ENCODE measurements around the gene ZDHHC1.
A peak's percentile ranks its signal among the peaks of the same experiment; 100 is the strongest.
"Not testable (repeated sequence)": the region's sequence is repeated elsewhere in the genome, so short reads cannot be mapped to it uniquely, and the experiment has no call there.

Gene ZDHHC1

DNA sequence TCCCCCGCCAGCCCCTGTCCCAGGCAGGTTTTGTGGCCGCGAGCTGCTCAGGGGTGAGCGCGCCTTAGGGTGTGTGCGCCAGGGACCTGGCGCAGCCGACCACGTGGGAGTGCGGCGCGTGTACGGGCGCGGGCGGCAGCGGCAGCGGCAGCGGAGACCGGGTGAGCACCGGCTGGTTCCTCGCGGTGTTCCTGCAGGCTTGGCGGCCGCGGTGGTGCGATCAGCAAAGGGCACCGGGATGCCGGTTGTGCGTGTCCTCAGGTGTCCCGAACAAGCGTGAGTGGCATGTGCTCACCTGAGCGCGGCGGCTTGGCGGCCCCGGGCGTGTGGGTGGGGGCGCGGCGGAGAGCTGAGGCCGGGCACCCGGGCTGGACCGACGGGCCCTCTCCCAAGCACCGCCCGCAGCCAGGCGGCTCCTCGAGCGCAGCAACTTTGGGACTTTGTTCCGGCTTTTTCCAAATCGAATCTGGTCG is 14.3 kb upstream of the ZDHHC1 start:
- DNase-seq, result no peak

DNA sequence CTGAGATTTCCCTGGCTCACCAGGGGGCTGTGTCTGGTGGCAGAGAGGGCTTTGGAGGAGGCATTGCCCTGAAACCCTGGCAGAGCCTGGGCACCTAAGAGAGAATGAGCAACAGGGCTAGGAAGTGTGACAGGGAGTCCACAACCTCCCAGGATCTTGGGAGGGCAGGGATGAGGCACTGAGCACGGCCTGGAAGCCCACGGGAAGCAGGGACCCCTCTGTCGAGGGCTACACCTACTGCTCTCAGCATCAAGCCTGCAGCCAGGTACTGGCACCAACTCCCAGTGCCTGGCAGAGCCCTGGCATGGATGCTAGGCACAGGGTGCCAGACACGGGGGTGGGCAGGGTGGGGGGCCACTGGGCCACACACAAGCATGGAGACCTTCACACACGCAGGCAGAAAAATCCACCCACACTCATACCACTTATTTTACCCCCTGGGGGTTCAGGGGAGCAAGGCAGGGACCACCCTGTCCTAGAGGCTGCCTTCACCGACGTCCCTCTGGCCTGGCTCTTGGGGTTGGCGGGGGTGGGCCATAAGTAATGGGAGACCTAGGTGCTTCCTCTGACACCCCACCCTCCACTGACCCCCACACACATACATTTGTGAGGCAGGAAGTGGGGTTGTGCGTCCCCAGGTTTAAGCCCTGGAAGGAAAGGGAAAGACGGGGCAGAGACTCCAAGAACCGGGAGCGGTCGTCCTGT is 13.7 kb upstream of the ZDHHC1 start:
- DNase-seq, result no peak

DNA sequence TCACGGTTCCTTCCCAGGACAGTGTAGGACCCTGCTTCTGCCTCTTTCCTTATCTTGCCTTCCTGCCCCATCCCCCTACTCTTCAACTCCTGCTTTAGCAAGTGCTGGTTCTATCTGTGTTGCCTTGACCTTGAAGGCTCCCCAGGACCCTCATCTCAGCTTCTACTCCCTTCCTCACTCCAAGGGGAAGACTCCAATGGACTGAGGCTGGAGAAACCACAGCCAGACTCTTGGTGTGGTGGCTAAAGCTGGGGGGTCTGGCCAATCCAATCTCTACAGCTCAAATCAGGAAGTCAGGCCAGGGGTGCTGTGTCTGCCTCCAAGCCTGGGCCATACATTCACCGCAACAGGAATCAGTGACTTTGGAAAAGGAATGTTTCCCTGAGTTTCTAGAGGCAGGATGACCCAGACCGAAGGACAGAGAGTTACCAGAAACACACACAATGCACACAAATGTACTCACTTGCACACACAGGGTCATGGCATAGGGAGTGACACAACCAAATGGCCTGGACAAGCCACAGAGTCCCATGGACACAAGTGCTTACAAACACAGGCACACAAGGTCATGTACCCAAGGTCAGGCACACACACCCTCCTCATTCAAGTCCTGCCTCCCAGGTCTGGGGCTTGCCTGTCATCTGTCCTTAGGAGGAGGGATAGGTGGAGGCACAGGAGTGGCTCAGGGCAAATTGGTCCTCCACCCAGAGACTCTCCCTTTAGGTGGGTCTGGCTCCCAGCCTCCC is 12.9 kb upstream of the ZDHHC1 start:
- no peak for DNase-seq

DNA sequence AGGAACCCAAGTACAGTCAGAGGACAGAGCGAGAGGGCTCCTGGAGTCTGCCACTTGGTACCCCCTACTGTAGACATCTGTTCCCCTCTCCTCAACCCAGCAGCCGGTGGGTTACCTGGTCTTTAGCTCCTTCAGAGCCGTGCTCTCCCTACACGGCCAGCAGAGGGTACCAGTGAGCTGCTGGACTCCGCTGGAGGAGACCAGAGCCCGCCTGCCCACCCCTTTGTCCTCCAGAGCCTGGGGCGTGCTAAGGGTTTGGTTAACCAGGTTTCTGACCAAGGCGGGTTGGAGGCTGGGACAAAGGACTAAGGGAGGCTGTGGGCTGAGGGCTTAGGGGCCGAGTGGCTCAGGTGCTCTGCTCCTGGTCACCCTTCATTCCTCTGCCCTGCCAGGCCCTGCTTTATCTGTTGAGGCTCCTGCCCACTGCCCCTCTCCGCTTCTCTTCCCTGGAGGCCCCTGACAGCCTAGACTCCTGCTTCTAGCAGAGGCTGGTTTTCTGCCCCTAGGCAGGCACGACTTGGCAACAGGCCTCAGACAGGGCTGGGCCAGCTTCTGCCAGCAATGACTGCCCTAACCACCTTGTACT is 12.0 kb upstream of the ZDHHC1 start:
- no peak for DNase-seq

DNA sequence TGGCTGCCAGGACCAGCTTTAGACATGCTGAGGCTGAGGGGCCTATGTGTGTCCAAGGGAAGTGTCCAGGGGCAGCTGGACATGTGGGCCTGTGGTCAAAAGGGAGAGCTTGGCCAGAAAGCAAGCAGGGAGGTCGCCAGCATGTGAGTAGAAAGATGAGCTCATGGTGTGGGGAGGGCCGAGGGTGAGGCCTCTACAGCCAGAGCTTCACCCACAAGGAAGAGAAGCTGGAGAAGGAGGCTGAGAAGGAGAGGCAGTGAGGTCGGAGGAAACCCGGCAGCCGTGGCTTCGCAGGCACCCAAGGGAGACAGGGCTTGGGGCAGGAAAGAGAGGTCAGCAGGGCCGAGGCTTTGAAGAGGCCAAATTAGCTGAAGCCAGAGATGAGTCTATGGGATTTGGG is 10.7 kb upstream of the ZDHHC1 start:
- no peak for DNase-seq

DNA sequence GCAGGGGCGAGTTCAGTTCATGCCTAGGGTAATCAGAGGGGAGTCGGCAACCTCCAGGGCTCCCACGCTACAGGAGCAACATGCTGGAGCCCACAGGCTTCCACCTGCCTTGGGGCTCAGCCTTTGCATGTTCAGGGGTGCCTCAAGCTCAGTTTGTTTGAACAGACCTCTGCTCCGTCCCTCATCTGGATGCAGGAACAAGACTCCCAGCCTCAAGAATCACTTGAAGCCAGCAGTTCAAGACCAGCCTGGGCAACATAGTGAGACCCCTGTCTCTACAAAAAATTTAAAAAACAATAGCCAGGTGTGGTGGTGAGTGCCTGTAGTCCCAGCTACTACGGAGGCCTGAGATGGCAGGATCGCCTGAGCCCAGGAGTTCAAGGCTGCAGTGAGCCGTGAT is 9.7 kb upstream of the ZDHHC1 start:
- no peak for DNase-seq

DNA sequence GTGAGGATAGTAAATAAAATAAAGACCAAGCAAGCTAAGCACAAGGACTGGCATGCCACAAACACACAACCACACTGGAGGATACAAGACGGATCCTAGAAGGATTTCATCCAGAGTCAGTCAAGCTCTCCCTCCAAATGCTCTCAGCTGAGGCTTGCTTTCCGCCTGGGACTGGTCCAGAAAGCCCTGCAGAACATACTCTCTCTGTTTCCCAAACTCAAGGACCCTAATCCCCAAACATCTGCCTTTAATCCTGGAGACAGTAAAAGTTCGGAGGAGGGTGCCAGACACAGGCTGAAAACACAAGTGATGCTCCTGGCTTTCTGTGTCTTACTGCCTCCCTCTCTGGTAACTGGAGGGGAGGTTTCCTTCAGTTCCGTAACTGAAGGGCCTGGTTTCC is 9.3 kb upstream of the ZDHHC1 start:
- DNase-seq, result no peak

DNA sequence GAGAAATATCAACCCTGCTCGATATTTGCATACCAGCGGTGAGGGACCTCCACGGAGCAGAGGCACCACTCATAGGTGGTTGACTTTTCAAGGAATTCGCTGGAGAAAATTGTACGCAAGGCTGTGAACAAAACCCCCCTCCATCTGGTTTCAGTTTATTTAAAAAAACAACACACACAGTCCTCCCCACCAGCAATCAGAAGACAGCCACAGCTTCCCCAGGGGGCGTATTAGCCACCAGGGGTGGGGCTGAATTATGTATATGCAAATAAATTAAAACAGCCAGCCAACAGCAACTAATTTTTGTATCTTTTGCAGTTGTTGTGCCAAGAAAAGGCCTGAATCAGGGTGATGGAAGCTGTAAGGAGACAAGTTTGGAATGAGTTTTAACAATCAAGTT is 8.8 kb upstream of the ZDHHC1 start:
- DNase-seq, result no peak

DNA sequence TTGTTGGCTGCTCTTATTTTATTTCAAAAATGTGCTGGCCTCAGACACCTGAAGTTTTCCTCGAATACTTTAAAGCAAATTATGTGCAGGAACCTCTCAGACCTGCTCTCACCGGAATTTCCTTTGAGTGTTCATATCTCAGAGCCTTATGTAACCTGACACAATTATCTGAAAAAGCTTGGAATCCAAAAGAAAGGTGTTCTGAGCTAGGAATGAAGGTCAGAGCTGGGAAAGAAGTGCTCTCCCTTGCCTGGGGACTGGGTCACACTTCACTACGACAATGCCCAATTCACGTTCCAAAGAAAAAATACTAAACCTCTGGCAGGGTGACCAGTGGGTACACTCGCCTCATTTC is 8.0 kb upstream of the ZDHHC1 start:
- no peak for DNase-seq

DNA sequence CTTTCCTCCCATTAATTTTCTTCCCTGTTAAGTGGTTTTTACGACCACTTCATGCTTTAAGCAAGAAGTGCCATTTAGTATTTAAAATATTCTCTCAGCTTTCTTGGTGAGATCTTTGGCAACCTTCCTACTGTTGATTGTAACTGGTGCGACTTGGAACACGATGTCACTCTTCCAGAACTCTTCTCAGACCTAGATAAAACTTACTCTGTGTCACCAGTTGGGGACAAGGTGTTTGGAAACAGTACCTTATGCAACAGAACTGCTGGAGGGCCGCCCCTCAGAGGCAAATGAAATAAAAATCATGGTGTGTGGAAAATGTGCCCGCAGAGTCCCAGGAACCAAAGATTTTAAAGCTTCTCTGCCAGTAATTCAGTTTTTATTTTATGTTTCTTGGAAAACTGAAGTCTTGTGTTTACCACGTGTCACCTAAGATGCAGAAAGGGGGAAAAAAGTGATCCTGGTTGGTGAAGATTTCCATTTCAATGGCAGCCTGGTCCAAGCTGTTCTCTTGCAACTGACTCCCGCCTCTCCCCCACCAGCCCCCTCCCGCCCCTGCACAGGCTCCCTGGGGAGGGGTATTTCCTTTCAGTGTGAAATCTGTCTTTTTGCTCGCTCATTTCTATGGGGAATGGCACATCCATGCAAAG is 7.5 kb upstream of the ZDHHC1 start:
- DNase-seq, result peak; percentile 6

DNA sequence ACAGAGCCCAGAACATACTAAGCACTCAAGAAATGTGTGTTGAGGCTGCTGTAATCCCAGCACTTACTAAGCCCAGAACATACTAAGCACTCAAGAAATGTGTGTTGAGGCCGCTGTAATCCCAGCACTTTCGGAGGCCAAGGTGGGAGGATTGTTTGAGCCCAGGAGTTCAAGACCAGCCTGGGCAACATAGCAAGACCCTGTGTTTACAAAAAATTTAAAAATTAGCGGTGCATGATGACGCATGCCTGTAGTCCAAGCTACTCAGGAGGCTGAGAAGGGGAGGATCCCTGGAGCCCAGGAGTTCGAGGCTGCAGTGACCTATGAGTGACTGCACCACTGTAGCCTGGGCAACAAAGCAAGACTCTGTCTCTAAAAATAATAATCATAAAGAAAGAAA is 6.7 kb upstream of the ZDHHC1 start:
- DNase-seq, result no peak

DNA sequence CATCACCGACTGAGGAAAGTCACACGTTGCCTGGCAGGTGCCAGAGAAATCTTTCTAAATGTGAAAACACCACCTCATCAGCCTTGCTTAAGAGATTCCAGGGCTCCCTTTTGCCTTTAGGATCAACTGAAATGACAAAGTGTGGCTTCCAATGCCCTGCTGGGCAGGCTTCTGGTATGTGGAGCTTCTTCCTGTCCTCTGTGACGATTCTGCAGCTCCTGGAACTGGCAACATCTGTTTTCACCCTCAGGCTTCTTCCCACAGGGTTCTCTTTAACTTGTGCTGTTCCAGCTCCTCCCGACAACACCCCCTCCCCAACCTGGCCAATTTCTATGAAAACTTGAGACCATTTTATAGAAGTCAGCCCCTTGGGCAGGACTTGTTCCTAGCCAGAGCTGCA is 4.8 kb upstream of the ZDHHC1 start:
- DNase-seq, result no peak

DNA sequence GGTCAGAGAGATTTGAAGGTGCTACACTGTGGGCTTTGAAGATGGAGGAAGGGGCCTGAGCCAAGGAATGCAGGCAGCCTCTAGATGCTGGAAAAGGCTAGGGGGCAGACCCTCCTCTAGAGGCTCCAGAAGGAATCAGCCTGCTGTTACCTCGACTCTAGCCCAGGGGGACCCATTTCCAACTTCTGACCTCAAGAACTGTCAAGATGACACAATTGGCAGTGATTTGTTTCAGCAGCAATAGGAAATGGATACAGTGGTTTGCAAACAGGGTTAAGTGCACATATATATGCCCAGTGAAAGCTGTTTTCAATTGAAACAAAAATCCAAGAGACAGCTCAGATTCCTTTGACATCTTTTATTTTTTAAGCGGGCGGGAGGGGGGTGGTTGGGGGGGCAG is 3.7 kb upstream of the ZDHHC1 start:
- DNase-seq, result no peak

DNA sequence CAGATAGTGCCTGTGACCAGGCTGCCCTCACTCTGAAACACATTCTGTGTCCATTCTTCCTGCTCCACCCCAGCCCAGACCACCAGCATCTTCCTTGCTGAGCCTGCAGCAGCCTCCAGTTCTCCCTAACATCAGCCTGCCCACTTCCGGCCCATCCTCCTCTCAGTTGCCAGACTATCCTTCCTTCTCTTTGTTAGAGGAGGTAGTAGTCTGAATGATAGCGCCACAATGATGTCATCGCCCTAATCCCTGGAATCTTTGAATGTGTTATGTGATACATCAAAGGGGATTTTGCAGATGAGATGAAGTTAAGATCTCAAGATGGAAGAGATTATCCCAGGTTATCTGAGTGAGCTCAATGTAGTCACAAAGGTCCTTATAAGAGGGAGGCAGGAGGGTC is 3.2 kb upstream of the ZDHHC1 start:
- no peak for DNase-seq

DNA sequence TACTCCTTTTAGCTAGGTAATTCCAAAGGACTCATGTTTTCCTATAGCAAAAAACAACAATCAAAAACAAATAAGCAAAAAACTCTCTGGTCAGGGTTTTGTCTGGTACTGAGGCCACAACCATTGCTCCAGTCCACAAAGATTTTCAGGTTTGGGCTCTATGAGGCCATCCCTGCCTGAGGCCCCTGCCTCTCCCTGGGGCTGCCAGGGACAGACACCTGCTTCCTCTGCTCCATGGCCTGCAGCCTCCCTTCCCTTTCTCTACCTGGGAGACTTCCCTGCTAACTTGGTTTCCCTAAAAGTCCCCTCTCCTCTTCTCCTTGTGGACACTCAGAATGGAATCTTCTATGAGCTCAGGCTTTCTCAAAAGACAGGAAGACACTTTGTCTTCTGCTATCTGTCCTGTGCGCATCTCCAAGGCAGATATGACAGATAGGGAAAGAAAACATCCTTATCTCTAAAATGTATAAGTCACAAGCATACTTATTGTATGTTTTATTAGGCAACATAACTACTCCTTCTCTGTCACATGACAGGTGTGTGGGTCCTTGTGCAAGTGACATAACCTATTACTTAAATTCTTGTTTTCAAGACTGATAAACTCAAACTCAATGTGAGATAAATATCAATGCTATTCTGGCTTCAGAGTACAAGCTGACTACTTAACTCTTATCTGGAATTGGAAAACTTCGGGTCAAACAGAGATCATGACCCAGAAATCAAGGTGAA is 1.2 kb upstream of the ZDHHC1 start:
- no peak for DNase-seq

DNA sequence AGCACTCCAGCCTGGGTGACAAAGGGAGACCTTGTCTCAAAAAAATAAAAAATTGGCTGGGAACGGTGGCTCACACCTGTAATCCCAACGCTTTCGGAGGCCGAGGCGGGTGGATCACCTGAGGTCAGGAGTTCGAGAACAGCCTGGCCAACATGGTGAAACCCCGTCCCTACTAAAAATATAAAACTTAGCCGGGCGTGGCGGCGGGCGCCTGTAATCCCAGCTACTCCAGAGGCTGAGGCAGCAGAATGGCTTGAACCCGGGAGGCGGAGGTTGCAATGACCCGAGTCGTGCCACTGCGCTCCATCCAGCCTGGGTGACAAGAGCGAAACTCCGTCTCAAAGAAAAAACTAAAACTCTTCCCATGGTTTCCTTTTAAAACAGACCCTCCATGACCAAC is 856 bp downstream of the ZDHHC1 start:
- not testable (repeated sequence) for DNase-seq

DNA sequence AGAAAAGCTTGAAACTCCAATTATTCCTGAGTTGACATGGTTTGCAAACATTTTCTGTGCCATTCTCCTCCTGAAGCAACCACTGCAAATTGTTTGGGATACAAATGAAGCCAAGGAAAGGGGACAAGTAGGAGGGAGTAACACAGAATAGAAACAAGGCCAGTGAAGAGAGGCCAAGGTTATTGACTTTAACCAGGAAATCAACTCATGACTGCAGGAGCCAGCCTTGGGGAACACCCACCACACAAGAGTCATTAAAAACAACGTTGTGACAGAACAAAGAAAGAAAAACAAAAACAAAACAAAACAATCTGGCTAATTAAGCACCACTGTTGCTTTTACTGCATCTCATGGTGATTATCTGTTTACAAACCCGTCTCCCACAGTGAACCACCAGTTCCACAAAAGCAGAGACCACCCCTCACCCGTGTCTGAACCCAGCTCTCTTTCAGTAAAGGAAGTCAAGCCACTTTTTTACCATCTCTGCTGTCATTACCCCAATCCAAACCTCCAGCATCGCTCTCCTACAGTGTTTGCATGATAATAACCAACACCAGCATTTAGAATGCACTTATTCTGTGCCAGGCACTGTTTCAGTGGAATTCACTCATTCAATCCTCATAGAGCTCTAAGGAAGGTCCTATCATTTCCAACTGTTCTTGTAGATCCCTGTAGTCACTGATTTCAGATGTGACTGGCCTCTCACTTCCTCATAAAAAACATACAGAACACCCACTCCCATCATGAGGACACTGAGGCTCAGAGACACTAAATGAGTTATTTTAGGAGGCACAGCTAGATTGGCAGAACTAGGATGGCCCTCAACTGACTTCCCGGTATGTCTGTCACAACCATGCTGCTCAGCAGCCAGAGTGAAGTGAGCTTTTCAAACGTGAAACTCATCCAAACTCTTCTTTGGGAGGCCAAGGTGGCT is 2.0 kb downstream of the ZDHHC1 start:
- no peak for DNase-seq

DNA sequence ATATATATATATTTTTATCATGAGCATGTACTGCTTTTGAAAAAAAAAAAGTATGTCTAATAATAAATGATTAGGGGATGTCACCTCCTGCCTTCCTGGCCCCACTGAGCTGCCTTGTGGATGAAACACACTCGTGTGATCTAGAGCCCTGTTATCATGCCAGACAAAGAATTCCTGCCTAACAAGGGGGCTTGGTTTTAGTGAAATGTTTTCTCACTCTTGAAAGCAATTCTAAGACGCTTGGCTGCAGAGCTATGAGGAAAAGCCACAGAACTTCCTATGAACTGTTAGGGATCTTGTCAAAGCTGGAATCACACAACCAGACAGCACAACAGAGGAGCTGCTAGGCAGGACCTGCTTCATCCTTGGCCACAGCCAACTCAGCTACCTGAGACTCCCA is 4.0 kb downstream of the ZDHHC1 start:
- no peak for DNase-seq

DNA sequence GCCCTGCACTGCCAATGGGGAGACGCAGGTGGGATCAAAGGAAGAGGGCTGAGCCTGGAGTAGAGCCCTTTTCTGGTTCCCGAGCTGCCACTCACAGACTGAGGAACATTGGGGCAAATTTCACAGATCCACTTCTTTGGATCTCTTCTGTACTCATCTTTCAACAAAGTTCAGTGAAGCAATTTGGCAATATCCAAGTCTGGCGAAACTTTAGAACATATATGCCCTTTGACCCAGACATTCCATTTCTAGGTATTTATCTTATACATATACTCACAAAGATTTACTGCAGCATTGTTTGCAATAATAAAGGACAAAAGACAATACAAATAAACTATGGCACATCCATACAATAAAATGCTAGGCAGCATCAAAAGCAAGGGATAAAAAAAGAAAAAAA is 4.9 kb downstream of the ZDHHC1 start:
- no peak for DNase-seq

DNA sequence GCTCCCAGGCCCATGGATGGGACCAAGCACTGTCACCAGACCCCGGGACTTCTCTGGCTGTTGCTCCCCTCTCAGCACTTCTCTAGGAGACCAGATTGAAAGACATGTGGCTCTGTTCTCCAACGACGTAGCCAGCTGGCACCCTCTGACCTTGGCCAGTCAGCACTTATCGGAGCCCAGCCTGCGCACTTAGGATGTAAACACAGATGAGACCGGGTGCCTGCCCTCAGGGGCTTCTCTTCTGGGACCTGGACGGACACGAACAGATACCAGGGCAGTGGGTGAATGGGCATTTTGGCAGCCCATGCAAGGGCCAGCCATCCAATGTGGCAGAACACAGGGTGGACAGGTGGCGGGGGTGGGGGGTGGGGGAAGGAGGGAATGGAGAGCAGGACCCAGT is 6.6 kb downstream of the ZDHHC1 start:
- DNase-seq, result no peak

DNA sequence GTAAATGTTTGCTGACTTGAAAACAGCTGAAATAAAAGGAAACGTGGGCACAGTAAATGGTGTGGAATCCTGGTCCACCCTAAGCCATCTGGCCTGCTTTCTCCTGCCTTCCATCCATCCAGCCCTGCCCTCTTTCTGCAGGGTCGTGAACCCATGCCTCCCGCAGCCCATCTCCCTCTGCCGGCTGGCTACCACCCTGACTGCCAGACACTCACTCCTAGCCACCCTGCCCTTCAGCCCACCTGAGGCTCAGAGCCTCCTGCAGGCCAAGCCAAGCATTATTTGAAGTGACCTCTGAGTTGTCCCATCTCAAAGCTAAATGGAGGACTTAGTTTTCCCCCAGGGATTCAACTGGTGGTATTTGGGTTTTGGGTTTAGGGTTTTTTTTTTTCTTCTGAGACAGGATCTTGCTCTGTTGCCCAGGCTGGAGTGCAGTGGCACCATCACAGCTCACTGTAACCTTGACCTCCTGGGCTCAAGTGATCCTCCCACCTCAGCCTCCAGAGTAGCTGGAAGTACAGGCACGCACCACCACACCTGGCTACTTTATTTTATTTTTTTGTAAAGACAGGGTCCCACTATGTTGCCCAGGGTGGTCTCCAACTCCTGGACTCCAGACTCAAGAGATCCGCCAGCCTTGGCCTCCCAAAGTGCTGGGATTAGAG is 8.4 kb downstream of the ZDHHC1 start:
- DNase-seq, result no peak

Data from GF-D8 (cell line).